KMS-11 (cell line): Measurements from ENCODE around the gene TBL1X.

ENCODE experiments used
- H2AFZ ChIP-seq: fragments of 200-600 bp; sonication (generic); 2 replicates; pipeline ENCODE4 v1.6.1; 2016; ENCODE audit warnings: antibody characterized with exemption, mixed run types, low read depth
- H3K27ac ChIP-seq: fragments of 200-600 bp; sonication (generic); 2 replicates; pipeline ENCODE4 v1.6.1; 2016; ENCODE audit warnings: mild to moderate bottlenecking, mixed run types
- H3K27me3 ChIP-seq: fragments of 200-600 bp; sonication (generic); 2 replicates; pipeline ENCODE4 v1.6.1; 2017; ENCODE audit warnings: mild to moderate bottlenecking, low read depth, mixed run types, moderate library complexity; ENCODE audit not compliant: insufficient read depth
- H3K36me3 ChIP-seq: fragments of 200-600 bp; sonication (generic); 2 replicates; pipeline ENCODE4 v1.6.1; 2017; ENCODE audit warnings: mild to moderate bottlenecking, mixed run types; ENCODE audit not compliant: insufficient read depth
- H3K4me1 ChIP-seq: fragments of 200-600 bp; sonication (generic); 2 replicates; pipeline ENCODE4 v1.6.1; 2016; ENCODE audit warnings: mild to moderate bottlenecking, low read depth, mixed run types; ENCODE audit not compliant: poor library complexity, severe bottlenecking
- H3K4me2 ChIP-seq: fragments of 200-600 bp; sonication (generic); 2 replicates; pipeline ENCODE4 v1.7.0; 2016; ENCODE audit warnings: mild to moderate bottlenecking, mixed run types
- H3K4me3 ChIP-seq: fragments of 200-600 bp; sonication (generic); IDR thresholded peaks from 2 replicates; pipeline ENCODE4 v1.6.1; 2017; ENCODE audit warnings: low read depth, low read length, mixed read lengths; ENCODE audit not compliant: insufficient read depth
- H3K79me2 ChIP-seq: fragments of 200-600 bp; sonication (generic); 2 replicates; pipeline ENCODE4 v1.6.1; 2016; ENCODE audit warnings: low read depth, mixed run types; ENCODE audit not compliant: insufficient read depth
- H3K9ac ChIP-seq: fragments of 200-600 bp; sonication (generic); 2 replicates; pipeline ENCODE4 v1.6.1; 2016; ENCODE audit warnings: mild to moderate bottlenecking, mixed run types
- H4K20me1 ChIP-seq: fragments of 200-600 bp; sonication (generic); 2 replicates; pipeline ENCODE4 v1.6.1; 2016; ENCODE audit warnings: mild to moderate bottlenecking, mixed run types; ENCODE audit not compliant: insufficient read depth
- CTCF ChIP-seq: fragments of 200-600 bp; sonication (generic); conservative IDR thresholded peaks from 2 replicates; pipeline ENCODE4 v1.6.1; 2017; ENCODE audit warnings: low read depth, mild to moderate bottlenecking, antibody characterized with exemption, low read length, moderate library complexity, mixed read lengths

Gene TBL1X

GRCh38 chrX:9591496-9591895 is 126.6 kb downstream of the TBL1X start:
- no peak overlapping the region for H3K4me3 ChIP-seq
- H3K79me2 ChIP-seq = no peaks in the 10 kb centered on the region; the same call in 1 of the 2 replicates
- no peaks in the 10 kb centered on the region for H4K20me1 ChIP-seq
- TF ChIP-seq CTCF = no peak
- no peak overlapping the region for H2AFZ ChIP-seq
- no peaks in the 10 kb centered on the region for H3K36me3 ChIP-seq
- H3K27me3 ChIP-seq = no peaks in the 10 kb centered on the region
- H3K9ac ChIP-seq = no peak overlapping the region
- H3K4me1 ChIP-seq = no peaks in the 10 kb centered on the region
- H3K4me2 ChIP-seq = no peak overlapping the region
- no peak overlapping the region for H3K27ac ChIP-seq

GRCh38 chrX:9593756-9594155 is 128.9 kb downstream of the TBL1X start:
- Histone ChIP-seq H4K20me1 (no peaks in the 10 kb centered on the region), H3K4me3 (no peak overlapping the region), H3K4me2 (no peak overlapping the region), H2AFZ (no peak overlapping the region), H3K9ac (no peak overlapping the region), H3K27ac (no peak overlapping the region), H3K4me1 (no peaks in the 10 kb centered on the region), H3K36me3 (no peaks in the 10 kb centered on the region), H3K79me2 (no peaks in the 10 kb centered on the region; the same call in 1 of the 2 replicates), H3K27me3 (no peaks in the 10 kb centered on the region)
- no peak for TF ChIP-seq CTCF

GRCh38 chrX:9595174-9595573 is 130.3 kb downstream of the TBL1X start:
- no peaks in the 10 kb centered on the region for H3K4me1 ChIP-seq
- H3K9ac ChIP-seq = no peak overlapping the region
- no peaks in the 10 kb centered on the region for H3K27me3 ChIP-seq
- H3K27ac ChIP-seq = no peak overlapping the region
- TF ChIP-seq CTCF = no peak
- no peaks in the 10 kb centered on the region for H3K36me3 ChIP-seq
- no peak overlapping the region for H3K4me3 ChIP-seq
- H3K79me2 ChIP-seq = no peaks in the 10 kb centered on the region; the same call in 1 of the 2 replicates
- no peak overlapping the region for H2AFZ ChIP-seq
- H3K4me2 ChIP-seq = no peak overlapping the region
- no peaks in the 10 kb centered on the region for H4K20me1 ChIP-seq

- no peak overlapping the region for H2AFZ ChIP-seq
- no peak overlapping the region for H3K27ac ChIP-seq
- no peaks in the 10 kb centered on the region for H3K27me3 ChIP-seq
- H3K4me1 ChIP-seq = peaks cover 2% of the 10 kb centered on the region
- no peak for TF ChIP-seq CTCF
- H3K36me3 ChIP-seq = no peaks in the 10 kb centered on the region
- no peak overlapping the region for H3K4me2 ChIP-seq
- no peak overlapping the region for H3K4me3 ChIP-seq
- H3K9ac ChIP-seq = no peak overlapping the region
- no peaks in the 10 kb centered on the region for H4K20me1 ChIP-seq
- H3K79me2 ChIP-seq = no peaks in the 10 kb centered on the region; the same call in 1 of the 2 replicates
These were observed 132.0 kb downstream of the TBL1X start for GRCh38 chrX:9596837-9597236.
